Measurements from ENCODE around the gene PODNL1.
"Not testable (repeated sequence)": the region's sequence is repeated elsewhere in the genome, so short reads cannot be mapped to it uniquely, and the experiment has no call there.

Gene PODNL1

DNA sequence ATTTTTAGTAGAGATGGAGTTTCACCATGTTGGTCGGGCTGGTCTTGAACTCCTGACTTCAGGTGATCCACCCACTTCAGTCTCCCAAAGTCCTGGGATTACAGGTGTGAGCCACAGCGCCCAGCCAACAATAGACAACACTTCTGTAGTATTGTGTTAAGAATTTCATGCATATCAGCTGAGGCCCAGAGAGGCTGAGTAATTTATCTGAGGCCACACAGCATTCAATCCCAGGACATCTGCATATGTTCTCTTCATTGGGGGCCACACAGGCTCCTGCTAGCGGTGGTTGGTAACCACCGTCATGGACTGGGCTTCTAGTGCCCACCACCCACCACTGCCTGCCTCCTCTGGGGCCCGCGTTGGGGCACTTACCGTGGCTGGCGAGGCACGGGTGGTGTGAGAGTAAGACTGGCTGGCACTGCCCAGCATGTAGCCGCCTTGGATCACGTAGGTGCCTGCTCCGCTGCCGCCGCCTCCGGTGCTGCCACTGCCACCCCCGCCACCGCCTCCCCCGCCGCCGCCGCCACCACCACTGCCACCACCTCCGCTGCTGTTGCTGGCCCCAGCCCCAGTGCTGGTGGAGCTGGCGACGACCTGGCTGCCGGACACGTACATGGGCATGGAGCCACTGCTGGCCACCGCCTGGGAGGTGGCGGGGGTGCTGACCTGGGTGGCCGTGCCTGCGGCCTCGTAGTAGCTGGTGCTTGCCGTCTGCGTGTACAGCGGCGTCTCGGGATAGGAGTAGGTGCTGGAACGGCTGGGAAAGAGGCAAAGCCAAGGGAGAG is 34.3 kb upstream of the PODNL1 start:
- DNase-seq: no peak

DNA sequence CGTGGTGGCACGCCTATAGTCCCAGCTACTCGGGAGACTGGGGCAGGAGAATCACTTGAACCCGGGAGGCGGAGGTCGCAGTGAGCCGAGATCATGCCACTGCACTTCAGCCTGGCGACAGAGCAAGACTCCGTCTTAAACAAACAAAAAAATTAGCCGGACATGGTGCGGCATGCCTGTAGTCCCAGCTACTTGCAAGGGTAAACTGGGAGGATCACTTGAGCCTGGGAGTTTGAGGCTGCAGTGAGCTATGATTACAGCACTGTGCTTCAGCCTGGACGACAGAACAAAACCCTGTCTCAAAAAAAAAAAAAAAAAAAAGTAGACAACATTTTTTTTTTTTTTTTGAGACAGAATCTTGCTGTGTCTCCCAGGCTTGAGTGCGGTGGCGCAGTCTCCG is 33.7 kb upstream of the PODNL1 start:
- DNase-seq: not testable (repeated sequence)

DNA sequence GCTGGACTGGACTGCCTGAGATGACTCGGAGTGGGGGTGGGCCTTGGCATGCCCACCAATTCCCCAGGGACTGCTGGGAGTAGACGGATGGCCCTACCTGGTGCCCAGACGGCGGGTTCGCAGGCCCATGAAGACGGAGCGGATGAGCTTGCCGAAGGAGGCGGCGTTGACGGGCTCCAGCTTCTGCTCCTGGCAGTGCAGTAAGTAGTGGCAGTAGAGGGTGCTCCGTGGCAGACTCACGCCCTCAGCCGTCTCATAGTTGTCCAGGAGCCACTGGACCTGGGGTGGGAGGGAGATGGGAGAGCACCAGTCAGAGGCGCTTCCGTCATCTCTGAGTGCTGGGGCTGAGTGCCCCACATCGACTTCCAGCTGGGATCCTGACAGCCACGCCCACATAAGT is 31.7 kb upstream of the PODNL1 start:
- no peak for DNase-seq

DNA sequence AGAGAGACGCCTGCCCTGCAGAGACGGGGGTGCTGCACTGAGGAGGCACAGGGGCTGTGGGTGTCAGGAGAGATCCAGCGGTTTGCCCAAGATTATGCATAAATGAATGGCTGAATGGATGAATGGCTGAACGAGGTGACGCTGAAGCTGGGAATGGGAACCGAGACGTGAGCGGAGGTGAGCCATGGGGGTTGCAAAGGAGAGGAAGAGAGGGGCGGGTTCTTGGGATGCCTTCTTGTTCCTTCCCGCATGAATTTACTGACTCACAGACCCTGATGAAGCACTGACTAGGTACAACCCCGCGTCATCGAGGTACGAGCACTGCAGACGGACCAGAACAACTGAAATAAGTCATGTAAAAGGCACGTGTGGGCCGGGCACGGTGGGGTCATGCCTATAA is 30.8 kb upstream of the PODNL1 start:
- no peak for DNase-seq

DNA sequence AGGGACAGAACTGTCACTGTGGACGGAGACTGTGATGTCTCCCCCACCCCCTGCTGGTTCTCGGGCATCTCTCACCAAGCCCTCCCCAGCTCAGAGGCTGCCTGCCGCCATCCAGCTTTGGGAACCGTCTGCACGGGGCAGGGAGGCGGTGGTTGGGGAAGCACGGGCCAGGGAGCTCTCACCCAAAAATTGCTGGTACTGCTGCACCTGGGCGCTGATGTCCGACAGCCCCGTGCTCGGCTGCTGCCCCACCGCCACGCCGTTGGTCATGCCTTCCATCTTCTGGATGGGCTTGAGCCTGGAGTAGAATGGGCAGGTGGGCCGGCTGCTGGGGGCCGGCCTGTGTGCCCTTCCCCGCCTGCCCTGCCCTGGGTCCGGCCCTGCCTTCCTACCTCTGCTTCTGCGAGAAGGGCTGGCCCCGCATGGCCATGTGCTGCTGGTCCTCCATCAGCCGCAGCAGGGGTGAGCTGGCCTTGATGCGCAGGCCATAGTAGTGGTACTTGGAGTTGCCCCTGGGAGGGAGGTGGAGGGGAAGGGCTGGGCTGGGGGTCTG is 30.2 kb upstream of the PODNL1 start:
- no peak for DNase-seq

DNA sequence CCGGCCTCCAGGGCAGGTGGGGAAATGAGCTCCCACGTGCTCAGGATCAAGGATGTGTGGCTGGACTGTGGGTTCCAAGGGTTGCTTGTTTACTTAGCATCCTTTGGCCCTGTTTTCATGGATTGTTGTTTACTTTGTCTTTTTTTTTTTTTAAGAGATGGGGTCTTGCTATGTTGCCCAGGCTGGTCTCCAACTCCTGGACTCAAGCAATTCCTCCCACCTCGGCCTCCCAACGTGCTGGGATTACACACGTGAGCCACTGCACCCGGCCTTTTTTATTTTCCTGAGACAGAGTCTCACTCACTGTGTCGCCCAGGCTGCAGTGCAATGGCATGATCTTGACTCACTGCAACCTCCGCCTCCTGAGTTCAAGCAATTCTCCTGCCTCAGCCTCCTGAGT is 29.0 kb upstream of the PODNL1 start:
- DNase-seq: not testable (repeated sequence)

DNA sequence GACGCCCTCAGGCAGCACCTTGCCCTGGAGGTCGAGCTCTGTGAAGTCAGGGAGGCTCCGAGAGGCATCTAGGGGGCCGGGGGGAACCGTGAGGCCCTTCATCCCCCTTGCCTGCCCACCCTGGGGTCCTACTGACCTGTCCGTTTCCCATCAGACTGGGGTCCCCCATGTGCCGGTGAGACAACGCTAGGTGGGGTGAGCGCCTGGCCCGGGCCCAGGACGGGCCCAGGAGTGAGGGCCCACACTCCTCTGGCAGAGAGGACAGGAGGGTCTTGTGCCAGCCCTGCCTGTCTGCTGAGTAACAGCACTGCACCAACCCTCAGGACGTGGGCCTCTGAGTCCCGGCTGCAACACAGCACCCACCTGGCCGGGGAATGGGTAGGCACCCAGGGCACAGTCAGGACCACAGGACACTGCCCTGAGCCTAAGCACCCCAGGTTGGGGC is 28.5 kb upstream of the PODNL1 start:
- DNase-seq: no peak

DNA sequence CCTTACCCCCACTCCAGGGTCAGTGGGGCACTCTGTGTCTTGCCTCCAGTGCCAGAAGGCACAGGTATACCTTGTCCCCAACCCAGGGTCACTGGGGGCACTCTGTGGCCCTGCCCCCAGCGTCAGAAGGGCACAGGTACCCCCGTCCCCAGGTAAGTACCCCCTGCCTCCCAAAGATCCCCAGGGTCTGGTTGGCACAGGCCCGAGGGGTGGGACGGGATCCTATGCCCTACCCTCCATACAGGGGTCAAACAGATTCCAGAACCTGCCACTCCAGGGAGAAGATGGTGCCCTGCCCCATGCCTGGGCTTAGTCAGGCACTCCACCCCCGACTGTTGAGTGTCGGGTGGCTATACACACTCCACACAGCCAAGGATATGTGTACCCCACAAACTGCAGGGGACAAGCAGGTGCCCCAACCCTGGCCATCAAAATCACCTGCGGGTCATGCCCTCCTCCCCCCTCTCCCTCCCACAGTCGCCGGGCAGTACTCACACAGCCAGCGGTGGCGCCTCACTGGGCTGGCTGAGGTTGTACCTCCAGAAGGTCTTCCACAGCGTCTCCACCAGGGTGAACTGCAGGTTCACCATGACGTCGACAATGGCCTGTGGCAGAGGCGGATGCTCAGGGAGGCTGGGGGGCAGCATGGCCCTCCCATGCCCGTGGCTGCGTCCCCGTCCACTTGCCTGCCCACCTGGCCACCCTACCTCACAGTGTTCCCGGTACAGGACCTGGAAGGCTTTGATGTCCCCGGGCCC is 27.9 kb upstream of the PODNL1 start:
- DNase-seq: no peak

DNA sequence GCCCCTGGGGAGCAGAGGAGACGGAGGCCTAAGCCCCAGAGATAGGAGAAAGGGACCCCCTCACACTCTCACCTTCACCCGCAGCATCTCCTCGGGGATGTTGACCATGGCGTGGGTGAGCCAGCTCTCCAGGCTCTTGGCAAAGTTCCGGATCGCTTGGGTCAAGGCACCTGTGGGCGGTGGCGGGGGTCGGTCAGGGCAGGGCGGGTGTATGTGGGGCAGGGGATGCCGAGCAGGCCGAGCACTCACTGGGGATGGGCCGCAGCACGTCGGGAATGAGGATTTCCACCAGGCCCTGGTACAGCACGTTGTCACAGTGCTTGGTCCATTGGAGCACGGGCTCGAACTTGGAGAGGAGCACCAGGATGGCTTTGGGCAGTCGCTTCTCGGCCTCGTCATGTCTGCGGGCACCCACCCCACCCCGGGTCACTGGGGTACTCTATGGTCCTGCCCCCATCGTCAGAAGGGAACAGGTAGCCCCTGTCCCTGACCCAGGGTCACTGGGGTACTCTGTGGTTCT is 27.2 kb upstream of the PODNL1 start:
- no peak for DNase-seq

DNA sequence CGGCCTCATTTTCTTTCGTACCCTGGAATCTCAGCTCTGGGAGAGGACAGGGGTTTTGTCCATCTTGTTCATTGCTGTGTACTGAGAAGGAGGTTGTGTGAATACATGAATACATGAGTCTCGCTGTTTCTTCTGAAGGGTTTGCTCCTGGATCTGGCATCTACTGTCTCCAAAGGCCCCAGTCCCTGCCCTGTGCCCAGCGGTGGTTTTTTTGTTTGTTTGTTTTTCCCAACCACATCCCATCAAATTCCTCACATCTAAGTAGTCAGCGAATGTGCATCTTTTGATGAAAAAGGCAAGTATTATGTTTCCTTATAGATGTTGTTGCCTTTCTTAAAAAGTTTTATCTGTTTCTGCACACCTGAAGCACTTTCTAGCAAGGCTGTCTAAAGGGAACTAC is 26.6 kb upstream of the PODNL1 start:
- no peak for DNase-seq

DNA sequence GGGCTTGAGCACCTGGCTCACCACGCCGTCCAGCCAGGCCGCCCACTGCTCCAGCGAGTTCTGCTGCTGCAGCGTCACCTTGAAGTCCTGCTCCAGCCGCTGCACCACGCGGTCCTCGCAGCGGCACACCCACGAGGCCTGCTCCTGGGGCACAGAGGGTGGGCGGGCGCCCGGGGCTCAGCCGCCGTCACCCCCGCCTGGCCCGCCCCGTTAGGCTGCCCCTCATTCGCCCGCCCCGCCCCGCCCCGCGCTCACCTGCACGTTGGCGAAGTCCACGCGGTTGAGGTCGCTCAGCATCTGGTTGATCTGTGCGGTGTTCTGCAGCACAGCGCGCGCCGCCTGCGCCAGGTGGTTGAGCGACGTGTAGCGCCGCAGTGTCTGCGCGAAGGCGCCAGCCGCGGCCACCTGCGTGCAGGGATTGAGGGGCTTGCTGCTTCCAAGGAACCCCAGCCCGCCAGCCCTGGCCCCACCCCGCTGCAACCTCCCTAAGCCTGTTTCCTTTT is 25.4 kb upstream of the PODNL1 start:
- no peak for DNase-seq

DNA sequence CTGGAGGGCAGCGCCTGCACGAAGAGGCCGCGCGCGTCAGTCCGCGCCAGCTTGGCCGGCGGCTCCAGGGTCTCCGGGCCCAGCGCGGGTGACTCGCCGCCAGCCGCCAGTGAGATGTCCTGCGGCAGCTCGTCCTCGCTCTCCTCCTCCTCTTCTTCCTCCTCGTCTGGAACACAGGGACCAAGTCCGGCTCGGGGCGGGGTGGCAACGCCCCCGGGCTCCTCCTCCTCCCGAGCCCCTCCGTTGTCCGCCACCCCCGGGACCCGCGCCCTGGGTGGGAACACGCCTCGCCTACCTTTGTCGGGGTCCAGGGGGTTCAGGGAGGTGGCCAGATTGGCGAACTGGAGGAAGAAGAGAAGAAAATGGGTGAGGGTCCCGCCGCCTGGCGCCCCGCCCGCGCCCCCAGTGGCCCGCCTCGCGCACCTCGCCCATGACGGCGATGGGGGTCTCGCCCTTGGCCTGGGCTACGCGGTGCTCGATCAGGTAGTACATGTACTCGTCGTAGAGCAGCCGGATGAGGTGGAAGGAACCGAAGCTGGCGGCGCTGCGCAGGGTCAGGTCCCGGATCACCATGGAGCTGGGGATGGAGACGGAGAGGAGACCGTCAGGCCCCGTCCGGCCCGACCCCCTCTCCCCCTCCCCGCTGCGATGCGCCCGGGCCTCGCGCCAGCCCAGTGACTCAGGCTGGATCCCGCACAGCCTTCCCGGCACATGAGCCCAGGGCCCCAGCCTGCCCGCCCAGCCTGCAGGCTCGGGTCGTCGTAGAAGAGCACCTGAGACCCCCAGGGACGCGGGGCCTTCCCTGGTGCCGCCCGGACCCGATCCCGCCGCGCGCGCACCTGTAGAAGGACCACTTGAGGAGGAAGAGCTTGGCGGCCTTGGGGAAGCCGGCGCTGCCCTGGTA is 24.7 kb upstream of the PODNL1 start:
- no peak for DNase-seq

DNA sequence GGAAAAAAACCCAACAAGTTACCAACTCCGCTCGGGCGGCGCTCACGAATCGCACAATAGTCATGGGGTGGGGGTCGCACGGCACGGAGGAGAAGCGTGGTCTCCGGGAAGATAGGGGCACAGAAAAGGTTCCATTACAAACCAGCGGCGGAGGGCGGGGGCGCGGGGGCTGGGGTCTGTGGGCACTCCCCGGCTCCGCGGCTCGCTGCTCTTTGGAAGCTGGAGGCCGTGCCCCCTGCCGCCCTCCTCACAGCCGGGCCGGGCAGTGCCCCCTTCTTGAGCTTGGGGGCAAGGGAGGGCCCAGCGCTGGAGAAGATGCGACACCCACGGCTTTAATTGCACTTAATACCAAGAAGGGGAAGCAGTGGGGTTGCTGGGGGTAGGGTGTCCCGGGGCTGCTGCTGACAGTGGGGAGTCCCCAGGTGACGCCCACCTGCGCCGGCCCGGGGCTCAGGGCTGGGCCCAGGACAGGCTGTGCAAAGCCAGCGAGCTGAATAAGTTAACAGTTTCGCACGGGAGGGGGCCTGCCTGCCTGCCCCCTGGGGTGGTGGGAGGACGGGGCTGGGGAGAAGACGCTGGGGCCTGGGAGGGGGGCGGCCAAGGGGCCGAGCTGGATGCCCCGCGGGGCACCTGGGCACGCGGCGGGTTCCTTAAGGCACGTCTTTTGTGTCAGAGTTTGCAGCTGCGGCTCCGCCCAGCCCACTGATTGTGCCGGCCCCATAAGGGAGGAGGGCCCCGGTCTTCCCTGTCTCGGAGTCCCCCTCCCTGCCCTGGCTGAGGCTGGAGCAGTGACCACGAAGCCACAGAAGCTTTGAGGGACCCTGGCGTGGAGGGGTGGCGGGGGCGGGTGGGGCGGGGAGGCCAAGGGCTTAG is 23.8 kb upstream of the PODNL1 start:
- no peak for DNase-seq

DNA sequence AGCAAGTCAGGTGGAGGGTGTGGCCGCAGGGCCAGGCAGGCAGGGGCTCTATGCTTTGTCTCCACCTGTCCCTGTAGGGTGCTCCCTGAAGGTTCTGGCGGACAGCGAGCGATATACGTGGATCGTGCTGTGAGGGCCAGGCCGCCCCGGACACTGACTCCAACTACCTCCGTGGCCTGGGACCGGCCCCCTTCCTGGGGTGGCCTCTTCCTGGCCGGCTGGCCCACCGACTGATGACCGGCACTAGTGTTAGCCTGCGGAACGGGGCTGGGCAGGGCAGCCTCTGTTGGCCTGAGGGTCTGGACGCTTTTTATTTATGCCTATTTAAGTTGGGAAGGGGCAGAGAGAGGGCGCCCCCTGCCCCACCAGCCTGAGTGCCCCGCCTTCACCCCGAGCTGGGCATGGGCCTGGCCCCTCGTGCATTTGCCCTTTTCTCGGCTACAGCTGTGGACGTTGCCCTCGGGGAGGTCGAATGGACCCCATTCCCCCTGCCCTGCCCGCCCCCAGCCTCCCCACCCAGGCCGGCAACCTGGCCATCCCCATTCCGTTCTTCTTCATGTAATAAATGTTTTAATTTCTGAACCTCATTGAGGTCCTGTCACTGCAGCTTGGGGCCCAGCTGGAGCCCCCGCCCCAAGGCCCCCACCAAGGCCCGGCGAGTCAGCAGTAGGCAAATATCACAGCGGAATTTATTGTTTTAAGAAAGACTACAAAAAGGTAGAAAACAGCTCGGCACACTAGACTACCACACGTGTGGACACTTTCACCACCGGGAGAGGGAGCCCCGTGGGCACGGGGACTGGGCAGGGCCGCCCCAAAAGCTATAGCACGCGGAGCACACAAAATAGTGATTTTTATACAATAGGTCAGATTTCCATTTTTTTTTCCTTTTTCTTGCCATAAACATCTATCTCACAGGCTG is 22.9 kb upstream of the PODNL1 start:
- DNase-seq: no peak

DNA sequence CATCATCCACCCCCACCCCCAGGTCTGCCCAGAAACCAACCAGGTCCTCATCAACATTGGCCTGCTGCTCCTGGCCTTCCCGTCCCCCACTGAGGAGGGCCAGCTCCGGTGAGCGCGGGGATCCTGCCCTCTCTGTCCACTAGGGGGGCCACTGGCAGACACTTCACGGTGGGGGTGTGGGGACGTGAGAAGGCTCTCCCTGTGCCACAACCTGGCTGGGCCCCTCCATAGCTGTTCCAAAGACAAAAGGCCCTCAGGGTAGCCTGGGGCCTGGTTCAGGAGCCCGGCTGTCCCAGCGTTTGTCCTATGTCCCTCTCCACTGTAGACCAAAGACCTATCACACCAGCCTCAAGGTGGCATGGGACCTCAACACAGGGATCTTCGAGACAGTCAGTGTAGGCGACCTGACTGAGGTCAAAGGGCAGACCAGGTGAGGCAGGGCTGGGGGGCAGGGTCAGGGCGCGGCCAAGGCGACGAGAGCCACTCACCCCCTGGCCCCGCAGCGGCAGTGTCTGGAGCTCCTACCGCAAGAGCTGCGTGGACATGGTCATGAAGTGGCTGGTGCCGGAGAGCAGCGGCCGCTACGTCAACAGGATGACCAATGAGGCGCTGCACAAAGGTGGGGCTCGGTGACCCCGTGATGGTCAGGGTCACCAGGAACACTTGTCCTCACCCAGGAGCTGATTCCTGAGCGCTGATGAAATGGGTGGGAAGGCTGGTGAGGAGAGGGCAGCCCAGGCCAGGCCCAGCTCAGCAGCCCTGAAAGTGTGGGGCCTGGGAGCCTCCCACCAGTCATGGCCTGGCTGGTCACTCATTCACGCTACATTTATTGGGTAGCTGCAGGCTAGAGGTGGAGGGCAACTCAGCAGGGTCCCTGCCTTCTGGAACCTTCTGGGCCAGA is 22.0 kb upstream of the PODNL1 start:
- no peak for DNase-seq

DNA sequence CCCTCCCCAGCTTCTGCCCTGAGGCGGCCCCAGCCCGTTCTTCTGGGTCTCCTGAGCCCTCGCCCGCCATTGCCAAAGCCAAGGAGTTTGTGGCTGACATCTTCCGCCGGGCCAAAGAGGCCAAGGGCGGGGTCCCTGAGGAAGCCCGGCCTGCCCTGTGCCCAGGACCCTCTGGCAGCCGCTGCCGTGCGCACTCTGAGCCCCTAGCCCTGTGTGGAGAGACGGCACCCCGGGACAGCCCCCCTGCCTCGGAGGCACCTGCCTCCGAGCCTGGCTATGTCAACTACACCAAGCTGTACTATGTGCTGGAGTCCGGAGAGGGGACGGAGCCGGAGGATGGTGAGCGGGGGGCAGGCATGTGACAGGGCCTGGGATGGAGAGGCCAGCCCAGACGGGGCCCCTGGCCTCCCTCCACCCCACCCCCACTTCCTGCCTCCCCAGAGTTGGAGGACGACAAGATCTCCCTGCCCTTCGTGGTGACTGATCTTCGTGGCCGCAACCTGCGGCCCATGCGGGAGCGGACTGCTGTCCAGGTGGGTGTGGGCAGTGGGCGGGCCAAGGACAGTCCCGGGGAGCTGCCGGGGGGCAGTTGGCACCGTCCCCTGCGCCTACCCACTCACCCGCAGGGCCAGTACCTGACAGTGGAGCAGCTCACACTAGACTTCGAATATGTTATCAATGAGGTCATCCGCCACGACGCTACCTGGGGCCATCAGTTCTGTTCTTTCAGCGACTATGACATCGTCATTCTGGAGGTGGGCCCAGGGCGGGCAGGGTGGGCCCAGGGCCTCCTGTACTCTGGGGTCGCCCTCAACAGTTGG is 21.1 kb upstream of the PODNL1 start:
- no peak for DNase-seq

DNA sequence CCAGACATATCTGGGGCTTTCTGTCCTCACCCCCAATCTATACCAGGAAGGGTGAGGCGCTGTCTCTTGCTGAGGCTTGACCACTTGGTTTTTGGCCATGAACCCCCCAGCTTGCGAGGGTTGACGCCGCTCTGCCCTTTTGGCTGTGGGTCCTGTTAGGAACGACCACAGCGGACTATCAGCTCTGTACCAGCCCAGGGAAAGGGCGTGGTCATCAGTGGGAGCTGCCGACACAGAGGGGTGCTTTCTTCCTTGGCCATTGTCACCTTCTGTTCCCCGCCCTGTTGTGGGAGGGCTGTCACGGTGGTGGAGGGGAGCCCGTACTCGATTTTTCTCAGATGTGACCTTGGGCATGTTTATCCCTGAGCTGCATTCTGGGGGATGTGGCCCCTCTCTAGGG is 19.8 kb upstream of the PODNL1 start:
- DNase-seq: no peak

DNA sequence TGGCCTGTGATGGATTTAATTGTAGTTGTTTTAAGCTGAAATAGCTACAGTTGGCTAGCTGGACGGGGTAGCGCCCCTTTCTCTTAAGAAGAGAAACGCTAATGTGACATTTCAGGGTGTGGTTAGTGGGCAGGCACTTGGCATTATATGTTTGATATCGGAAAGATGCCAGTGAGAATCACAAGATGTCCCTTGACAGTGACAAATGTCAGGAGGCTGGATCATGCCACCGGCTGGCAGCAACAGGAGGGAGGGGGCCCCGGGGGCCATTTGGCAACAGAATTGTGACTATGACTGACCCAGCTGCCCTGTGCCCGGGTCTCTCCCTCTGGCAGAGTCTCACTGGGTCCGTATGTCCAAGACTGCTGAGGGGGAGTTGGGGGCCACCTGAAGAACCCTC is 18.8 kb upstream of the PODNL1 start:
- no peak for DNase-seq
